Activated B cell treated with CpG ODN at 0.5 μM for 24 hours (primary cell): ENCODE results near the gene HIVEP2. TPM values are rescaled to one million over a fixed set of nuclear protein-coding genes. Genes with fewer than 3 reads are reported as not detected.

Experiments used
- ATAC-seq: fragments of 200-7000 bp; cut with Tn5 transposase; one replicate; pipeline ENCODE4 v1.10.0; 2021; ENCODE audit warnings: low read depth, mild to moderate bottlenecking, moderate library complexity
- CTCF ChIA-PET: fragments of 350-600 bp; sonication (Branson Sonifier 250); formaldehyde crosslinking; loops from one replicate; lab custom pipeline; 2021; ENCODE audit warnings: antibody characterized with exemption; lab: Charles Lee
- POLR2A ChIA-PET: fragments of 350-600 bp; sonication (Branson Sonifier 250); formaldehyde crosslinking; loops from one replicate; lab custom pipeline; 2021; ENCODE audit warnings: antibody characterized with exemption; lab: Charles Lee
- DNase-seq: peaks from one replicate; pipeline ENCODE4 v3.0.0; 2022
- H3K27ac Mint-ChIP-seq: one replicate; pipeline ENCODE4 v1.8.0; 2020; ENCODE audit warnings: mixed read lengths
- H3K27me3 Mint-ChIP-seq: one replicate; pipeline ENCODE4 v1.8.0; 2021; ENCODE audit warnings: mixed read lengths
- H3K36me3 Mint-ChIP-seq: one replicate; pipeline ENCODE4 v1.8.0; 2021; ENCODE audit warnings: low read depth, mixed read lengths
- H3K4me1 Mint-ChIP-seq: one replicate; pipeline ENCODE4 v1.8.0; 2021; ENCODE audit warnings: mixed read lengths
- H3K4me3 Mint-ChIP-seq: one replicate; pipeline ENCODE4 v1.8.0; 2020; ENCODE audit warnings: mild to moderate bottlenecking, mixed read lengths
- H3K9me3 Mint-ChIP-seq: one replicate; pipeline ENCODE4 v1.8.0; 2020; ENCODE audit warnings: mixed read lengths
- CTCF ChIP-seq: fragments of 200-600 bp; IDR thresholded peaks from one replicate; pipeline ENCODE4 v1.8.0; 2022; ENCODE audit warnings: antibody characterized with exemption, mild to moderate bottlenecking
- intact Hi-C: fragments of 100-400 bp; cut with micrococcal nuclease; formaldehyde crosslinking; loops from one replicate; pipeline ENCODE4 v1.15.1; 2024
- total RNA-seq: library from RNA; stranded (reverse); gene quantifications from 2 replicates; pipeline ENCODE4 v1.2.3, GENCODE V29; 2022

Gene HIVEP2
- total RNA-seq, 1 donor from 2014 or later = 25.4 TPM

DNA sequence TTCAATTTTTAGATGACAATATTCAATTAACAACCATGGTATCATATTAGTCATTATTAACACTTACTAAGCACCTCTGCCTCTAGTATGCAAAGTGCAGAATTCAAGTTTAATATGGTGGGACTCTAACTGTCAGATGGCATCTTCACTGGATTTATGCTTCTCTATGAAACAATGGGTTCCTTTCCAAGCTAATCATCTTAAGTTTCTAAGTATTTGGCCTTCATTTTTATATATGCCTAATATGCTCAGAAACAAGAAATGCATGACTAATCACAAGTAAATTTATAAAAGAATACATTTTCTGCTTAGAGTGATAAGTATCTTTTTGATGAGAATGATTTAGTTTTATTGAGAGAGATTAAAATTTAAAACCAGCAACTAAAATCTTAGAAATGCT lies 144.7 kb downstream of the HIVEP2 start:
- no peak for TF ChIP-seq CTCF
- peaks cover 63% of the 10 kb centered on the region for H3K4me1 Mint-ChIP-seq
- H3K4me3 Mint-ChIP-seq = no peak overlapping the region
- no peak overlapping the region for H3K27ac Mint-ChIP-seq
- ATAC-seq (no peak), DNase-seq (no peak)
- no peaks in the 10 kb centered on the region for H3K27me3 Mint-ChIP-seq
- H3K36me3 Mint-ChIP-seq = peaks cover 15% of the 10 kb centered on the region
- no peaks in the 10 kb centered on the region for H3K9me3 Mint-ChIP-seq
- CTCF ChIA-PET = interaction anchor here (0.7 kb wide), 1 partner anchor 74 kb away, joined by 3 read pairs; no protein-coding TSS in a partner anchor
- intact Hi-C loops = no loop called here
- POLR2A ChIA-PET = no interaction called here

DNA sequence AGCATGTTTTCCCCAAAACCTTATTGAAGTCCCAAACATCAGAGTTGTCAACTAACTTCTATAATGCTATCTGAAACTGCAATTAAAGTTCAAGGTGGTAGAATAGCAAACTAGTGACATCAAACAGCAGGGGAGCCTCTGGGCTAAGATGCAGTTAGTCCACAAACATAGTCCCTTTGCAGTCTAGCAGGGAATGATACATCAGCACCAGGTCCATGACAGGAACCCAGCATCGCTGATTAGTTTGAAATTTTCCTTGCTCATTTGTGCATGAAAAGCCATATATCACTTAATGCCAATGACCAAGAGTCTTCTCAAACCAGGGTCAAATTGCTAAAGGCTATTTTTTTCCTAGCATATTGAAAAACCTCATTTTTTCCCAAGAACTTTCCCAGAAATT lies 145.3 kb downstream of the HIVEP2 start:
- CTCF ChIA-PET = interaction anchor here (0.7 kb wide), 1 partner anchor 73 kb away, joined by 3 read pairs; no protein-coding TSS in a partner anchor
- H3K4me3 Mint-ChIP-seq = no peak overlapping the region
- H3K27me3 Mint-ChIP-seq = no peaks in the 10 kb centered on the region
- TF ChIP-seq CTCF = no peak
- H3K36me3 Mint-ChIP-seq = peaks cover 15% of the 10 kb centered on the region
- POLR2A ChIA-PET = no interaction called here
- peaks cover 61% of the 10 kb centered on the region for H3K4me1 Mint-ChIP-seq
- DNase-seq (no peak), ATAC-seq (no peak)
- intact Hi-C loops = loop anchor here (2.0 kb wide), 2 partner anchors 15 kb away; no protein-coding TSS in a partner anchor
- no peaks in the 10 kb centered on the region for H3K9me3 Mint-ChIP-seq
- H3K27ac Mint-ChIP-seq = no peak overlapping the region

DNA sequence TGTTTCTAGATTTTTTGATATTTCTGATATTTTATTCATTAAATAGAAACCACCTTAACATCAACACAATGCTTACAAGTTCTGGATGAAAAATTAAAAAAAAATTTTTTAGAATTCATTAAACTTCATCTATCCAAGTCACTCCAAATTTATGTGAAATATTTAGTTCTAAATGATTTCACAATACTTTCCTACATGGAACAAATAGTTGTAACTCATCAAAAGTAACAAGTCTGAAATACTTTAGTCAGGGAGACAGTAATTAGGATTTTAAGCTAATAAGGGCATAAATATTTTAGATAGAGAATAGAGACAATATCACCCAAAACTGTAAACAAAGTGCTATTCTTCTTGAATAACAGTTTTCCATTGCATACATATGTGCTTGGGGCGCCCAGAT lies 147.8 kb downstream of the HIVEP2 start:
- Mint-ChIP-seq H3K4me1 (peaks cover 48% of the 10 kb centered on the region), H3K9me3 (no peaks in the 10 kb centered on the region), H3K27ac (no peak overlapping the region), H3K27me3 (no peaks in the 10 kb centered on the region), H3K36me3 (peaks cover 14% of the 10 kb centered on the region), H3K4me3 (no peak overlapping the region)
- TF ChIP-seq CTCF = no peak
- intact Hi-C loops = no loop called here
- DNase-seq (no peak), ATAC-seq (no peak)
- CTCF ChIA-PET = interaction anchor here (1.5 kb wide), 1 partner anchor 46 kb away, joined by 5 read pairs; no protein-coding TSS in a partner anchor
- POLR2A ChIA-PET = interaction anchor here (1.6 kb wide), 1 partner anchor 23 kb away, joined by 5 read pairs; no protein-coding TSS in a partner anchor

GRCh38 chr6:142796571-142796970 lies 148.4 kb downstream of the HIVEP2 start:
- H3K36me3 Mint-ChIP-seq = peaks cover 11% of the 10 kb centered on the region
- H3K4me1 Mint-ChIP-seq = peaks cover 42% of the 10 kb centered on the region
- no peak for DNase-seq
- H3K4me3 Mint-ChIP-seq = no peak overlapping the region
- ChIA-PET POLR2A (interaction anchor here (1.6 kb wide), 1 partner anchor 23 kb away, joined by 5 read pairs; no protein-coding TSS in a partner anchor), CTCF (no interaction called here)
- H3K27me3 Mint-ChIP-seq = no peaks in the 10 kb centered on the region
- intact Hi-C loops = no loop called here
- H3K9me3 Mint-ChIP-seq = no peaks in the 10 kb centered on the region
- no peak for ATAC-seq
- no peak overlapping the region for H3K27ac Mint-ChIP-seq
- no peak for TF ChIP-seq CTCF

DNA sequence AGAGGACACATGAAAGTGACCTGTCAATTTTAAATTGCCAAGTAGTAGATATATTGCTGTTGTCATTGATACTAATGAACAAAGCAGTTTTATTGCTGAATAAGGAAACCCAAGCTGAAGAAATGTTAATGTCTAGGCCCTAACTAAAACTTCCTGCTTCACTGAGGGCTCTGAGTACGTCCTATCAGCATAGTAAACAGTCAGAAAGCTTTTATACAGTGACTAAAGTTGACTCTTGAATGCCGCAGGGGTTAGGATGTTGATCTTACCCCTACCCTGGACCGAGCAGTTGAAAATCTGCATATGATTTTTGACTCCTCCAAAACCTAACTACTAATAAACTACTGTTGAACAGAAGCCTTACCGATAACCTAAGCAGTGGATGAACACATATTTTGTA lies 149.0 kb downstream of the HIVEP2 start:
- ChIA-PET POLR2A (no interaction called here), CTCF (no interaction called here)
- intact Hi-C loops = no loop called here
- Mint-ChIP-seq H3K27me3 (no peaks in the 10 kb centered on the region), H3K9me3 (no peaks in the 10 kb centered on the region), H3K27ac (no peak overlapping the region), H3K36me3 (peaks cover 5% of the 10 kb centered on the region), H3K4me1 (peaks cover 40% of the 10 kb centered on the region), H3K4me3 (no peak overlapping the region)
- TF ChIP-seq CTCF = no peak
- no peak for ATAC-seq
- no peak for DNase-seq
